WTC11 (cell line): ENCODE measurements around the gene SHCBP1.

Experiments
- CTCF ChIP-seq: fragments of 200-600 bp; IDR thresholded peaks from 2 replicates; pipeline ENCODE4 v1.8.0; 2022; ENCODE audit warnings: antibody characterized with exemption
- FOXP1 ChIP-seq: sonication (generic); formaldehyde crosslinking; IDR thresholded peaks from 2 replicates; pipeline ENCODE4 v1.8.0; 2022; ENCODE audit warnings: missing genetic modification reagents, mild to moderate bottlenecking, moderate library complexity, borderline replicate concordance
- RELA ChIP-seq: sonication (generic); formaldehyde crosslinking; IDR thresholded peaks from 2 replicates; pipeline ENCODE4 v1.8.1; 2022; ENCODE audit warnings: missing genetic modification reagents, mild to moderate bottlenecking, borderline replicate concordance
- TEAD4 ChIP-seq: sonication (generic); formaldehyde crosslinking; IDR thresholded peaks from 2 replicates; pipeline ENCODE4 v1.8.0; 2022; ENCODE audit warnings: mild to moderate bottlenecking, missing genetic modification reagents
- USF2 ChIP-seq: sonication (generic); formaldehyde crosslinking; IDR thresholded peaks from 2 replicates; pipeline ENCODE4 v1.8.1; 2023; ENCODE audit warnings: mild to moderate bottlenecking, missing genetic modification reagents, moderate library complexity
- TF ChIP-seq, protein P1 (sequence below): sonication (generic); formaldehyde crosslinking; IDR thresholded peaks from 2 replicates; pipeline ENCODE4 v1.8.1; 2023; ENCODE audit warnings: mild to moderate bottlenecking, missing genetic modification reagents, borderline replicate concordance

DNA sequence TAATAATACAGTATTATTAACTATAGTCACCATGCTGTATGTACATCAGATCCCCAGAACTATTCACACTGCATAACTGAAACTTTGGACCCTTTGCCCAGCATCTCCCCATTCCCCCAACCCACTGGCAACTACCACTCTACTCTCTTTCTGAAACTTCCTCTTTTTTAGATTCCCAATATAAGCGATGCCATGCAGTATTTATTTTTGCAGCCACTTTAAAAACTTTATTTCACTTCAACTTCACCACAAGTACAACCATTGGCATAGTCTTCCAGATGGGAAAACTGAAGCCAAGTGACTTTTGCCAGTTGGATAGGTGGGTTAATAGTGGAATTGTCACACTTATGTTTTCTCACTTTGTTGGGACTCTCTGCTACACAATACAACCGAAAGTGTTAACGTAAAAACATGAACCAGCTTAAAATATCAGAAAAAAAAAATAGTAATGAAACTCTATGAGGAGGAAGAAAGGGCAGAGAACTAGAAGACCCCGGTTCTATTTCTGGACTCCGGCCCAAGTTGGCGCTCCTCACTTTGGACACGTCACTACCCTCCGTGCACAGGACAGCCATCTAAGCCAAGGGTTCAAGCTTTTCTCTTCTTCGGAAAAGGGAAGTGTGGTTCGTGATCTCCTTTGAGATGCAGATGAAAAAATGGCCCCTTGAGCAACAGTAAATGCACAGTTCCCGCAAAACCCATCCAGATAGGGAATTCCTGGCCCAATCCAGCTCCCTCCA lies 743 bp downstream of the SHCBP1 start:
- TF ChIP-seq TEAD4 (CRISPR knock-in tag) = no peak
- no peak for TF ChIP-seq CTCF
- TF ChIP-seq FOXP1 (CRISPR knock-in tag) = no peak
- TF ChIP-seq, protein P1, sequence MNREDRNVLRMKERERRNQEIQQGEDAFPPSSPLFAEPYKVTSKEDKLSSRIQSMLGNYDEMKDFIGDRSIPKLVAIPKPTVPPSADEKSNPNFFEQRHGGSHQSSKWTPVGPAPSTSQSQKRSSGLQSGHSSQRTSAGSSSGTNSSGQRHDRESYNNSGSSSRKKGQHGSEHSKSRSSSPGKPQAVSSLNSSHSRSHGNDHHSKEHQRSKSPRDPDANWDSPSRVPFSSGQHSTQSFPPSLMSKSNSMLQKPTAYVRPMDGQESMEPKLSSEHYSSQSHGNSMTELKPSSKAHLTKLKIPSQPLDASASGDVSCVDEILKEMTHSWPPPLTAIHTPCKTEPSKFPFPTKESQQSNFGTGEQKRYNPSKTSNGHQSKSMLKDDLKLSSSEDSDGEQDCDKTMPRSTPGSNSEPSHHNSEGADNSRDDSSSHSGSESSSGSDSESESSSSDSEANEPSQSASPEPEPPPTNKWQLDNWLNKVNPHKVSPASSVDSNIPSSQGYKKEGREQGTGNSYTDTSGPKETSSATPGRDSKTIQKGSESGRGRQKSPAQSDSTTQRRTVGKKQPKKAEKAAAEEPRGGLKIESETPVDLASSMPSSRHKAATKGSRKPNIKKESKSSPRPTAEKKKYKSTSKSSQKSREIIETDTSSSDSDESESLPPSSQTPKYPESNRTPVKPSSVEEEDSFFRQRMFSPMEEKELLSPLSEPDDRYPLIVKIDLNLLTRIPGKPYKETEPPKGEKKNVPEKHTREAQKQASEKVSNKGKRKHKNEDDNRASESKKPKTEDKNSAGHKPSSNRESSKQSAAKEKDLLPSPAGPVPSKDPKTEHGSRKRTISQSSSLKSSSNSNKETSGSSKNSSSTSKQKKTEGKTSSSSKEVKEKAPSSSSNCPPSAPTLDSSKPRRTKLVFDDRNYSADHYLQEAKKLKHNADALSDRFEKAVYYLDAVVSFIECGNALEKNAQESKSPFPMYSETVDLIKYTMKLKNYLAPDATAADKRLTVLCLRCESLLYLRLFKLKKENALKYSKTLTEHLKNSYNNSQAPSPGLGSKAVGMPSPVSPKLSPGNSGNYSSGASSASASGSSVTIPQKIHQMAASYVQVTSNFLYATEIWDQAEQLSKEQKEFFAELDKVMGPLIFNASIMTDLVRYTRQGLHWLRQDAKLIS (CRISPR knock-in tag) = no peak
- no peak for TF ChIP-seq USF2 (CRISPR knock-in tag)
- no peak for TF ChIP-seq RELA (CRISPR knock-in tag)
